NCI-H128 (cell line): Measurements from ENCODE around the gene TENM4.
A peak's percentile ranks its signal among the peaks of the same experiment; 100 is the strongest.

ENCODE experiments used
- DNase-seq: peaks from one replicate; lab custom pipeline; 2025; ENCODE audit not compliant: unreplicated experiment; lab: John Stamatoyannopoulos, UW

The TENM4 gene

GRCh38 chr11:79150320-79150719, 290.5 kb downstream of the TENM4 start:
- no peak for DNase-seq

DNA sequence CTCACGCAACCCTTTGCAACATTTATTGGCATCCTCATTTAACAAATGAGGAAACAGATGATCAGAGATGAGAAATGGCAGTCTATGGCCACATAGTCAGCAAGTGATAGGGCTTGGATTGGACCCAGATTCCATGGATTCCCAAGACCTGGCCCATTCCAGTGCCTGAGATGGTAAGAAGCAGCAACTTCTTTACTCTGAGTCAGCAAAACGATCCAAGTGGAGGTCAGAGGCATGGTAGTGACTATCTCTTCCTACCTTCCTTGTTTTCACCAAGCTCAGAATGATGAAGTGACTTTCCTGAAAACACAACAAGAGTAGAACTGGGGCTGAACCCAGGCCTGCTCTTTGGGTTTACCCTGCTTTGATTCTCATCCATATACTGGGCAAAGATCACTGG, 293.1 kb downstream of the TENM4 start:
- DNase-seq: no peak

- DNase-seq: no peak
These were observed 293.8 kb downstream of the TENM4 start for GRCh38 chr11:79147011-79147410.

- no peak for DNase-seq
These were observed 300.9 kb downstream of the TENM4 start for GRCh38 chr11:79139900-79140299.

DNA sequence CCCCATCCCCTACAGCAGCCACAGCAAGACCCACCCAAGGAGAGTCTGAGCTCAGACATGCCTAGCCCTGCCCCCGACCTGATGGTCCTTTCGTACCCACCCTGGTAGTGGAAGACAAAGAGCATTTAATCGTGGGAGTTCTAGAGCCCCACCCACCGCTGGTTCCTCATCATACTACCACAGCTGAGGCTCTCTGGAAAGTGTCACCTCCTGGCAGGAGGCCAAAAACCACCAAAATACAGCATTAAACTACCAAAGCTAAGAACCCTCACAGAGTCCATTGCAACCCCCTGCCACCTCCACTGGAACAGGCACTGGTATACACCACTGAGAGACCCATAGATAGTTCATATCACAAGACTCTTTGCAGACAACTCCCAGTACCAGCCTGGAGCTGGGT, 311.1 kb downstream of the TENM4 start:
- no peak for DNase-seq

DNA sequence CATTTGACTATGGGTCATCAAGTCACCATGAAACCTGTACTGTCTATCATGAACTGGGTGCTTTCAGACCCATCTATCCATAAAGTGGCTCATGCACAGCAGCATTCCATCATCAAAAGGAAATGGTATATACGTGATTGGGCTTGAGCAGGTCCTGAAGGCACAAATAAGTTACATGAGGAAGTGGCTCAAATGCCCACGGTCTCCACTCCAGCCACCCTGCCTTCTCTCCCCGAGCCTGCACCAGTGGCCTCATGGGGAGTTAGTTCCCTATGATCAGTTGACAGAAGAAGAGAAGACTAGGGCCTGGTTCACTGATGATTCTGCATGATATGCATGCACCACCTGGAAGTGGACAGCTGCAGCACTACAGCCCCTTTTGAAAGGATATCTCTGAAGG, 312.5 kb downstream of the TENM4 start:
- no peak for DNase-seq

DNA sequence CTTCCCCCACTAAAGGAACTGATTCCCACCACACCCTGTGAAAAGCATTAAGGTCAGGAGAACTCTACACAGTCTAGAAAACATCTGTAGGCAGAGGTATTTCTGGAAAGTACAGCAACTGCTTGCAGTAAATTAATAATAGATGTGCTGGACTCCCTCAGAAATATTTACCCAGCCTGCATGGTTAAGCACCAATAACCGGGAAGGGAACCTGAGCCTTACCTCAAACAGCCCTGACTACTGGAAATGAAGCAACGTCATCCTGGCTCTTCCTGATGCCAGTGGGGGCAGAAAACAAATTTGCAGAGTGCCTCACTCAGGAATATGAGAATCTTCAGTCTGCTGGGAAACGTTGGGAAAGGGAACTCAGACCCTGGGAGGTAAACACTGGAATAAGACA, 318.1 kb downstream of the TENM4 start:
- DNase-seq: no peak

- DNase-seq: no peak
These were observed 319.5 kb downstream of the TENM4 start for GRCh38 chr11:79121351-79121750.

GRCh38 chr11:79119491-79120284, 321.1 kb downstream of the TENM4 start:
- no peak for DNase-seq

DNA sequence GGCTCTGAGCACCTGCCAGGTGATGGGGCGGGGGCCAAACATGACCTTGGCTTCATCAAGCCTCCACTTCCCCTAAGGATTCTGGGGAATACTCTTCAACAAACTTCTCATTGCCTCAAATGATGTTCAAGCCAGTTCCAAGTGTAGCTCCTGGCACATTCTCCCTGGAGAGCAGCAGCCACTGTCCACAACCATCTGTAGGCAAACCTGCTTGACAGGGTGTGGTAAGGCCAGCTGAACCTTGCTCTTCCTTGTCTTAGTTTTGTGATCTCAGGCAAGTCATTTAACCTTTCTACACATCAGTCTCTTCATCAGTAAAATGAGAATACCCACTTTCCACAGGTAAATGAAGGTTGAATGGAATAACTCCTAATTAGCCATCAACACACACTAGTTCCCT, 323.3 kb downstream of the TENM4 start:
- no peak for DNase-seq

GRCh38 chr11:79116600-79116999, 324.2 kb downstream of the TENM4 start:
- DNase-seq: no peak

GRCh38 chr11:79113054-79113690, 327.7 kb downstream of the TENM4 start:
- DNase-seq: no peak

GRCh38 chr11:79110796-79111195, 330.0 kb downstream of the TENM4 start:
- DNase-seq: no peak

DNA sequence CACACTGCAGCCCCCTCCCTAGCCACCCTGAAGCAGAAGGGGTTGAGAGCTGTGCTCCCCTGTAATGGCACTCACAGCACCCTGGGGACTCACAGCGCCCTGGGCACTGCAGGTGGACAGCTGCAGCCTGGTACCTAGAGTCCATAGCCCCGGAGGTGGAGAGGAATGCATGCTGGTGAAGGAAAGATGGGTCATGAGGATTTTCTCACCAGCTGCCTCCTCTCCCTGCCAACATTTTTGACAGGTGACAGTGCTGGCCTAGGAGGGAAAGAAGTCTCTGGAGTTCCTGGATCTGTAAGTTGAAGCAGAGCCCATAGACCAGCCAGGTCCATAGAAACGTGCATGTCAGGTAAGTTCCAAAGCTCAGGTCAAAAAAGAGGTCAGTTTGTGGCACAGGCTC, 330.5 kb downstream of the TENM4 start:
- DNase-seq: no peak

- DNase-seq: no peak
These were observed 332.0 kb downstream of the TENM4 start for GRCh38 chr11:79108851-79109250.

DNA sequence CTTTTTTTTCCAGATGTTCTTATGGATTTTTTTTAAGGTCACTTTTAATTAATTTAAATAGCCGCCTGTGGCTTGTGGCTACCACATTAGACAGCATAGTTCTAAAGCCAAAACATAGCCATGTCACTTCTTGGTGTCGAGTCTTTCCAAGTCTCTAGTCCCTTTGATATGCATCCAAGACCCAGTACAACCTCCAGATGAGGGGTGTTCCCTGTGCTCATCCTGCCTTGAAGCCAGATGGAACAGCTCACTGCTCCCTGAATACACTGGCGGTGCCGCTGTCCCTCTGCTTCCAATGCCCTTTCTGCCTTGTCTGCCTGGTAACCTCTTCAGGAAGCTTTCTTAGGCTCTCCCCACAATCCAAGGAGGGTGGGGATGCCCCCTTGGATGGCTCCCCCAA, 338.0 kb downstream of the TENM4 start:
- no peak for DNase-seq

DNA sequence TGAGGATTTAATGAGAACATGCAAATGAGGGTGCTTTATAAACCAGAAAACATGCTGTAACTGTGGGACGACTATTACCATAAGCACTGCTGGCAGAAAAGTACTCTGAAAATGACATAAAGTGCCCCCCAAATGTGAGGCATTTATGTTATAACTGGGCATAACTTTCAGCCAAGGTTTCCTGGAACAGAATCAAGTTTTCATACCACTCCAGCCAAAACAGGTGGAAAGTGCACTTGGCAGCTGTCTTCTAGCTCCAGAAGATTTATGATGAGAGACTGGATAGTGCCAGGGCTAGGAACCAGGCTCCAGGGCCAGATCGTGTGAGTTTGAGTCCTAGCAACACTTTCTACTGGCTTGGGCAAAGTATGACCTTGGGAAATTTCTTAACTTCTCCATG, 339.2 kb downstream of the TENM4 start:
- peak; percentile 49 for DNase-seq

DNA sequence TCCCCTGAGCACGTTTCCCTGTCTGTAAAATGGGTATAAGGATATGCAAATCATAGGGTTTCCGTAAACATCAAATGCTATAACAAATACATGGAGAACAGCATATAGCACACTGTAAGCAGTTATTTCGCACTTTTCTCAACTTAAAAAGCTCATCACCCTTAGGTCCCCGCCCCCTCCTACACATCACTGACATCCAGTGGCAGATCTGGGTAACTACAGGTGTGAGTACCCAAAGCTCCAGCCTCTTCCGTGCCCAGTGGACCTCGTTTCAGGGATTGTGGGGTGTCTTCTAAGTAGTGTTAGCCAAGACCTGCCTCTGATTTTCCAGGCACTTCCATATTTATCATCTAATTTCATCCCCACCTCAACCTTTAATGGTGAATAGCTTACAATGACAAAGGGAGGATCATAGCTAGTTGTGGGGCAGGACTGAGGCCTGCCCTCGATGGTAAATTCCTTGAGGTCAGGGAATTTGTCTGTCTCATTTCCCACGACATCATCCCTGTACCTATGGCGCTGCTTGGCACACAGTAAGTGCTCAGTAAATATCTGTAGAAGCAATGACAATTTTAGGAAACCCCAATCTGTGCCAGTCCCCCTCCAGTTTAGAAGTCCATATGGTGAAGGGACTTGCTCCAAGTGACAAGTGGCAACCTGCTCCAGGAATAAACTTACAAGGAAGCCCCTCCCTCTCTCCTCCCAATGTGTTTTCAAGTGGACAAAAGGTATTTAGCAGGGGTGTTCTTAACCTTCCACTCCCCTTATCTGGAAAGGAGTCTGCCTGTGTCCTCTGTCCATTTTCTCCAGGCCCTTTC, 340.5 kb downstream of the TENM4 start:
- DNase-seq: no peak

DNA sequence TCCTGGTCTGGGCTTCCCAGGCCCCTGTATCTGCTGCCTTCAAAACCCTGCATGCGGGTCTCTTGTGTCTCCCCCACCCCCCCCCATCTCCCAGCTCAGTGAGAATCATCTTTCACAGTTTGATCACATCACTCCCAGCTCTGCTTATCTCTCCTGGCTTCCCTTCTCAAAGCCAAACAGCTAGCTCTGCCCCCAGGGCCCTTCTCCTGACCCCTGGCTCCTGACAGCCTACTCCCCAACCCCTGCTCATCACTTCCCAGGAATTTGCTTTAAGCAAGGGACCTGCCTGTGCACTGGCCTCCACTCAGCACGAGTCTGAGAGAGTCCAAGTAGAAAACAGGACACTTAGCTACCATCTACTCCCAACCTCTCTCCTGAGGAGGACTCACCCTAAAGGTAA, 342.7 kb downstream of the TENM4 start:
- DNase-seq: no peak

DNA sequence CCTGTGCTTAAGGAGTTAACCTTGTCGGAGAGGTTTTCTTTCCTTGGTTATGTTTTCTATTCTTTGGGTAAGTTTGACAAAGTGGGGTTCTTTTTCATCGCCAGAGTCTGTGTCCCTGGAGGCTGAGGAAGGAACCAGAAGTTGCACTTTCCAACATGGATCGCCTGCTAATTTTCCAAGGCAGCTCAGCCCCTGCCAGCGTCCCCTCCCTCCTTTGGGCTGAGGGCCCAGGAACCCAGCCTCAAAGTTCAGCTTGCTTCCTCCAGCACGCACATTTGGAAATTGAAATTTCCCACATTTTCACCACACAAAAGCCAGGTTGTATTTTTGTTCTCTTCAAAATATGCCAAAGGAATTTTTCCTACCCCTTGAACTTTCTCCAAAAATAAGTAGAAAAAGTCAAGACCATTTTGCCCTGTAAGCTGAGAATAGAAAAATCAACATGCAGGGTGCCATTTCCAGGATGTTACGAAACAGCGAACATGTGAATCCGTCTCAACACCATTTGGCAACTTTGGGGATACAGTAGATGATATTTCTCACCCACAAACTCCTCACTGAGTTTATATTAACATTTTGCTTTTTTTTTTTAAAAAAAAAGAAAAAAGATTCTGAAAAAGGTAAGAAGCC, 343.5 kb downstream of the TENM4 start:
- DNase-seq: no peak

DNA sequence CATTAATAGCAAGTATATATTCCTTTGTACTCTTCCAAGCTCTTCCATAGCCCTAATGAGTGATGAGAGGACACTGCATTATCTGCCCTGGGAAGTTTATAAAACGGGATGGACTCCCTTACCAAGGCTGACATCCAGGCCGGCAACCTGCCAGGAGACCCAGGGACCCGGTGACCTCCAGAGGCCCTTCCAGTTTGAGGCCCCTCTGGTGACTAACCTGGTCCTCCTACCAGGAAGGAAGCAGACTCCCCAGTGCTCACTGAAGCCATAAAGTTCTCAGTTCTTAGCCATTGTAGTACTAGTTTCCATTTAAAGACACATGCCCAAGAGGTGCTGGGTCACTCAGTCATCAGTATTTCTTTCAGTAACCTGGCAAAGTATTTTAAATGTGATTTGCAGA, 345.4 kb downstream of the TENM4 start:
- no peak for DNase-seq

GRCh38 chr11:79094616-79095015, 346.2 kb downstream of the TENM4 start:
- no peak for DNase-seq
